Measurements from ENCODE around the gene PSMA7.

- no peak for TF ChIP-seq CTCF (IDR thresholded peaks at IDR 0.05; ENCODE audit: control extremely low read depth in 1 of 3, insufficient read depth in 1 of 3, low read depth in 1 of 3, low read length in 3 of 3)
- no peak for TF ChIP-seq SRF (IDR thresholded peaks at IDR 0.05; ENCODE audit: low read depth, low read length)
- TF ChIP-seq EP300 (IDR thresholded peaks at IDR 0.05; ENCODE audit: borderline replicate concordance in 1 of 2, low read depth in 2 of 2, low read length in 2 of 2) = no peak
- TF ChIP-seq YY1 (IDR thresholded peaks at IDR 0.05; ENCODE audit: low read depth, low read length) = no peak
- no peak for TF ChIP-seq KDM1A (IDR thresholded peaks at IDR 0.05; ENCODE audit: borderline replicate concordance, low read length)
- no peak for TF ChIP-seq POU5F1 (IDR thresholded peaks at IDR 0.05; ENCODE audit: low read depth, low read length)
- no peak for TF ChIP-seq POLR2A (IDR thresholded peaks at IDR 0.05; ENCODE audit: control extremely low read depth in 1 of 2, low read depth in 2 of 2, low read length in 2 of 2)
- TF ChIP-seq POLR2AphosphoS5 (IDR thresholded peaks at IDR 0.05; ENCODE audit: low read depth, low read length) = no peak
- no peak for TF ChIP-seq SIRT6 (IDR thresholded peaks at IDR 0.05; ENCODE audit: low read length)
- TF ChIP-seq GABPA (IDR thresholded peaks at IDR 0.05; ENCODE audit: borderline replicate concordance, insufficient read depth, low read length) = no peak
- TF ChIP-seq JUN (IDR thresholded peaks at IDR 0.05; ENCODE audit: low read depth, low read length) = no peak
- no peak for TF ChIP-seq EZH2 (IDR thresholded peaks at IDR 0.05; ENCODE audit: low read depth, low read length, severe bottlenecking)
- no peak for TF ChIP-seq TCF12 (IDR thresholded peaks at IDR 0.05; ENCODE audit: low read depth, low read length)
- TF ChIP-seq PHF8 (conservative IDR thresholded peaks at IDR 0.05; ENCODE audit: low read depth, low read length) = no peak
These were observed 42.1 kb downstream of the PSMA7 start for GRCh38 chr20:62101078-62101477.
